ENCODE data around the gene CDCA7L. TPM values are rescaled to one million over a fixed set of nuclear protein-coding genes. Genes with fewer than 3 reads are reported as not detected.
A peak's percentile ranks its signal among the peaks of the same experiment; 100 is the strongest.

The CDCA7L gene
- total RNA-seq, 1 donor from 2014 or later = 15.2 TPM

GRCh38 chr7:21916629-21917028 lies 29.1 kb downstream of the CDCA7L start:
- H3K79me2 ChIP-seq (ENCODE audit: insufficient read depth, low read length) = peaks cover 6% of the 10 kb centered on the region
- H3K4me2 ChIP-seq (ENCODE audit: low read length) = no peak overlapping the region
- Mint-ChIP-seq H3K27me3 (ENCODE audit: low read depth, unreplicated experiment) (no peaks in the 10 kb centered on the region), H3K4me1 (ENCODE audit: low read depth, unreplicated experiment) (no peaks in the 10 kb centered on the region), H3K36me3 (ENCODE audit: low read depth, unreplicated experiment) (peaks cover 2% of the 10 kb centered on the region), H3K4me3 (ENCODE audit: unreplicated experiment) (no peak overlapping the region), H3K27ac (ENCODE audit: unreplicated experiment) (no peak overlapping the region), H3K9me3 (ENCODE audit: unreplicated experiment) (no peaks in the 10 kb centered on the region)
- H3K9me3 ChIP-seq (ENCODE audit: insufficient read depth, low read depth, low read length) = no peaks in the 10 kb centered on the region
- H3K27ac ChIP-seq (ENCODE audit: low read depth, low read length) = no peak overlapping the region
- no peak overlapping the region for H3K4me3 ChIP-seq (ENCODE audit: insufficient read depth, low read depth, low read length)
- FAIRE-seq (no peak), DNase-seq (ENCODE audit: low read depth) (peak; percentile 12)
- H3K4me1 ChIP-seq (ENCODE audit: insufficient read depth, low read length) = no peaks in the 10 kb centered on the region
- TF ChIP-seq EZH2 (IDR thresholded peaks at IDR 0.05; ENCODE audit: insufficient read depth, low read length) (no peak), CTCF (IDR thresholded peaks at IDR 0.05; ENCODE audit: insufficient read depth, low read depth, low read length) (no peak)
- no peak overlapping the region for H2AFZ ChIP-seq (ENCODE audit: low read depth, low read length)
- H3K27me3 ChIP-seq (ENCODE audit: insufficient read depth, low read length) = no peaks in the 10 kb centered on the region
- H4K20me1 ChIP-seq (ENCODE audit: insufficient read depth, low read length) = no peaks in the 10 kb centered on the region
- H3K36me3 ChIP-seq (ENCODE audit: insufficient read depth, low read length) = peaks cover 5% of the 10 kb centered on the region
- H3K9ac ChIP-seq (ENCODE audit: low read length) = no peak overlapping the region

- H3K9ac ChIP-seq (ENCODE audit: low read length) = no peak overlapping the region
- no peaks in the 10 kb centered on the region for H3K27me3 ChIP-seq (ENCODE audit: insufficient read depth, low read length)
- no peak overlapping the region for H3K4me2 ChIP-seq (ENCODE audit: low read length)
- TF ChIP-seq EZH2 (IDR thresholded peaks at IDR 0.05; ENCODE audit: insufficient read depth, low read length) (no peak), CTCF (IDR thresholded peaks at IDR 0.05; ENCODE audit: insufficient read depth, low read depth, low read length) (no peak)
- H3K27ac Mint-ChIP-seq (ENCODE audit: unreplicated experiment) = no peak overlapping the region
- no peak overlapping the region for H3K4me3 Mint-ChIP-seq (ENCODE audit: unreplicated experiment)
- no peaks in the 10 kb centered on the region for H4K20me1 ChIP-seq (ENCODE audit: insufficient read depth, low read length)
- no peaks in the 10 kb centered on the region for H3K9me3 Mint-ChIP-seq (ENCODE audit: unreplicated experiment)
- H2AFZ ChIP-seq (ENCODE audit: low read depth, low read length) = no peak overlapping the region
- H3K4me1 ChIP-seq (ENCODE audit: insufficient read depth, low read length) = no peaks in the 10 kb centered on the region
- no peak overlapping the region for H3K4me3 ChIP-seq (ENCODE audit: insufficient read depth, low read depth, low read length)
- H3K27me3 Mint-ChIP-seq (ENCODE audit: low read depth, unreplicated experiment) = no peaks in the 10 kb centered on the region
- H3K36me3 ChIP-seq (ENCODE audit: insufficient read depth, low read length) = peaks cover 5% of the 10 kb centered on the region
- H3K36me3 Mint-ChIP-seq (ENCODE audit: low read depth, unreplicated experiment) = peaks cover 2% of the 10 kb centered on the region
- no peak for FAIRE-seq
- no peaks in the 10 kb centered on the region for H3K4me1 Mint-ChIP-seq (ENCODE audit: low read depth, unreplicated experiment)
- peaks cover 6% of the 10 kb centered on the region for H3K79me2 ChIP-seq (ENCODE audit: insufficient read depth, low read length)
- no peak for DNase-seq (ENCODE audit: low read depth)
- no peaks in the 10 kb centered on the region for H3K9me3 ChIP-seq (ENCODE audit: insufficient read depth, low read depth, low read length)
- H3K27ac ChIP-seq (ENCODE audit: low read depth, low read length) = no peak overlapping the region
These were observed 29.5 kb downstream of the CDCA7L start for GRCh38 chr7:21916176-21916575.

- H3K36me3 ChIP-seq (ENCODE audit: insufficient read depth, low read length) = peaks cover 5% of the 10 kb centered on the region
- Mint-ChIP-seq H3K4me1 (ENCODE audit: low read depth, unreplicated experiment) (no peaks in the 10 kb centered on the region), H3K9me3 (ENCODE audit: unreplicated experiment) (no peaks in the 10 kb centered on the region), H3K4me3 (ENCODE audit: unreplicated experiment) (no peak overlapping the region), H3K27ac (ENCODE audit: unreplicated experiment) (no peak overlapping the region), H3K27me3 (ENCODE audit: low read depth, unreplicated experiment) (no peaks in the 10 kb centered on the region), H3K36me3 (ENCODE audit: low read depth, unreplicated experiment) (peaks cover 2% of the 10 kb centered on the region)
- H2AFZ ChIP-seq (ENCODE audit: low read depth, low read length) = no peak overlapping the region
- FAIRE-seq = no peak
- H4K20me1 ChIP-seq (ENCODE audit: insufficient read depth, low read length) = no peaks in the 10 kb centered on the region
- no peaks in the 10 kb centered on the region for H3K4me1 ChIP-seq (ENCODE audit: insufficient read depth, low read length)
- no peak overlapping the region for H3K4me3 ChIP-seq (ENCODE audit: insufficient read depth, low read depth, low read length)
- H3K27ac ChIP-seq (ENCODE audit: low read depth, low read length) = no peak overlapping the region
- no peak overlapping the region for H3K4me2 ChIP-seq (ENCODE audit: low read length)
- no peak for DNase-seq (ENCODE audit: low read depth)
- no peak for TF ChIP-seq CTCF (IDR thresholded peaks at IDR 0.05; ENCODE audit: insufficient read depth, low read depth, low read length)
- no peak for TF ChIP-seq EZH2 (IDR thresholded peaks at IDR 0.05; ENCODE audit: insufficient read depth, low read length)
- H3K9me3 ChIP-seq (ENCODE audit: insufficient read depth, low read depth, low read length) = no peaks in the 10 kb centered on the region
- no peaks in the 10 kb centered on the region for H3K27me3 ChIP-seq (ENCODE audit: insufficient read depth, low read length)
- H3K79me2 ChIP-seq (ENCODE audit: insufficient read depth, low read length) = peaks cover 2% of the 10 kb centered on the region
- H3K9ac ChIP-seq (ENCODE audit: low read length) = no peak overlapping the region
These were observed 30.6 kb downstream of the CDCA7L start for GRCh38 chr7:21915140-21915539.

Data from astrocyte (in vitro differentiated cells and primary cell).